HepG2 (cell line): ENCODE results near the gene INTS7. TPM values are rescaled to one million over a fixed set of nuclear protein-coding genes. Genes with fewer than 3 reads are reported as not detected.

ENCODE experiments used
- ATAC-seq: fragments of 200-7000 bp; cut with Tn5 transposase; 3 replicates; pipeline ENCODE4 v1.9.1; 2020; ENCODE audit warnings: mild to moderate bottlenecking, moderate library complexity
- BruUV-seq: library from RNA; stranded (reverse); fragments of 400-500 nt; replicated peaks from 2 replicates; lab custom pipeline; 2021; lab: Mats Ljungman, UMichigan
- CTCF ChIA-PET: fragments of 300-600 bp; formaldehyde crosslinking; extraction: SDS; loops from one replicate; lab custom pipeline; 2021; ENCODE audit warnings: low total read pairs, inconsistent platforms, low intra/inter-chr PET ratio; lab: Yijun Ruan, JAX
- POLR2A ChIA-PET: fragments of 350-600 bp; sonication (Branson Sonifier 250); formaldehyde crosslinking; loops from one replicate; lab custom pipeline; 2020; ENCODE audit warnings: antibody characterized with exemption, inconsistent platforms; lab: Yijun Ruan, JAX
- DNase-seq: peaks from one replicate; pipeline ENCODE4 v3.0.0-alpha.2; 2015; ENCODE audit warnings: low spot score
- FAIRE-seq: peaks from 3 replicates; lab custom pipeline; 2011; peaks lifted over from hg19 to GRCh38; lab: Jason Lieb, UNC
- H2AFZ ChIP-seq: one replicate; pipeline ENCODE4 v1.6.1; 2011; ENCODE audit warnings: low read length, inconsistent platforms
- H3K27ac ChIP-seq: fragments of 300-600 bp; 3 replicates; pipeline ENCODE4 v1.8.0; 2011; ENCODE audit warnings: mixed run types, mild to moderate bottlenecking, mixed read lengths, low read length, inconsistent platforms; ENCODE audit not compliant: insufficient read depth; ENCODE audit errors: extremely low read length
- H3K27me3 ChIP-seq, 2 experiments: fragments of 200-600 bp in 1 of 2; 2 replicates in 1 of 2; 3 replicates in 1 of 2; pipeline versions ENCODE4 v1.6.0 to v1.8.0; 2011; ENCODE audit warnings: low read length in 2 of 2, mild to moderate bottlenecking in 2 of 2, moderate library complexity in 2 of 2, inconsistent platforms in 1 of 2; ENCODE audit not compliant: insufficient read depth in 2 of 2, control insufficient read depth in 1 of 2
- H3K36me3 ChIP-seq, 2 experiments: fragments of 200-600 bp in 1 of 2; replicated peaks in 1 of 2; 2 replicates in 1 of 2; 3 replicates in 1 of 2; pipeline versions ENCODE4 v1.5.1 to v1.8.0; 2011; ENCODE audit warnings: low read length in 2 of 2, inconsistent platforms in 1 of 2; ENCODE audit not compliant: insufficient read depth in 2 of 2, control insufficient read depth in 1 of 2
- H3K4me1 ChIP-seq: 2 replicates; pipeline ENCODE4 v1.5.1; 2012; ENCODE audit warnings: low read length, inconsistent platforms; ENCODE audit not compliant: insufficient read depth
- H3K4me2 ChIP-seq: 2 replicates; pipeline ENCODE4 v1.6.0; 2011; ENCODE audit warnings: low read depth, low read length, inconsistent platforms
- H3K4me3 ChIP-seq, 3 experiments: fragments of 200-600 bp in 1 of 3; sonication (generic), shearing (Covaris generic) in 1 of 3; replicated peaks in 1 of 3; 2 replicates each; pipeline ENCODE4 v1.5.1; 2011 to 2016; ENCODE audit warnings: low read length in 3 of 3, inconsistent platforms in 2 of 3, low read depth in 2 of 3, mild to moderate bottlenecking in 2 of 3, control low read depth in 1 of 3, mixed read lengths in 1 of 3; ENCODE audit not compliant: insufficient read depth in 1 of 3
- H3K79me2 ChIP-seq: one replicate; pipeline ENCODE4 v1.6.1; 2011; ENCODE audit warnings: low read length, inconsistent platforms; ENCODE audit not compliant: insufficient read depth
- H3K9ac ChIP-seq: 2 replicates; pipeline ENCODE4 v1.6.0; 2011; ENCODE audit warnings: mild to moderate bottlenecking, low read depth, low read length, inconsistent platforms; ENCODE audit not compliant: insufficient read depth
- H3K9me3 ChIP-seq: 2 replicates; pipeline ENCODE4 v1.5.1; 2012; ENCODE audit warnings: mild to moderate bottlenecking, low read length
- H4K20me1 ChIP-seq: 2 replicates; pipeline ENCODE4 v1.6.0; 2011; ENCODE audit warnings: inconsistent platforms, mild to moderate bottlenecking, low read length, moderate library complexity; ENCODE audit not compliant: insufficient read depth
- CBX5 ChIP-seq: sonication (generic); formaldehyde crosslinking; IDR thresholded peaks from 2 replicates; pipeline ENCODE4 v1.4.0; 2020; ENCODE audit warnings: missing genetic modification reagents, borderline replicate concordance
- CEBPB ChIP-seq: IDR thresholded peaks from 2 replicates; pipeline ENCODE4 v1.6.1; 2011; ENCODE audit warnings: low read depth, low read length, improper control_type of control experiment, borderline replicate concordance
- FOXJ3 ChIP-seq: sonication (generic); formaldehyde crosslinking; IDR thresholded peaks from 2 replicates; pipeline ENCODE4 v1.4.0; 2020; ENCODE audit warnings: missing genetic modification reagents, mild to moderate bottlenecking, borderline replicate concordance
- JUND ChIP-seq: sonication (generic); formaldehyde crosslinking; IDR thresholded peaks from 2 replicates; pipeline ENCODE4 v1.8.0; 2022; ENCODE audit warnings: mild to moderate bottlenecking, missing genetic modification reagents
- MAFF ChIP-seq: IDR thresholded peaks from 2 replicates; pipeline ENCODE4 v1.6.1; 2011; ENCODE audit warnings: low read depth, low read length, improper control_type of control experiment
- MAFK ChIP-seq, 2 experiments: IDR thresholded peaks in 1 of 2; conservative IDR thresholded peaks in 1 of 2; 2 replicates each; pipeline ENCODE4 v1.6.1; 2011; ENCODE audit warnings: improper control_type of control experiment in 2 of 2, low read length in 2 of 2
- MYC ChIP-seq: sonication (generic); formaldehyde crosslinking; IDR thresholded peaks from 2 replicates; pipeline ENCODE4 v1.9.0; 2021; ENCODE audit warnings: missing genetic modification reagents, borderline replicate concordance
- REXO4 ChIP-seq: sonication (generic); formaldehyde crosslinking; IDR thresholded peaks from 2 replicates; pipeline ENCODE4 v1.8.0; 2022; ENCODE audit warnings: missing genetic modification reagents, mild to moderate bottlenecking, borderline replicate concordance
- RORA ChIP-seq: sonication (generic); formaldehyde crosslinking; IDR thresholded peaks from 2 replicates; pipeline ENCODE4 v1.5.0; 2020; ENCODE audit warnings: mild to moderate bottlenecking, missing genetic modification reagents, moderate library complexity
- SOX6 ChIP-seq, 2 experiments: fragments of 450-650 bp in 1 of 2; sonication (generic) in 1 of 2; formaldehyde crosslinking in 1 of 2; IDR thresholded peaks; 2 replicates each; pipeline versions ENCODE4 v1.4.0 to v1.6.1; 2017 to 2020; ENCODE audit warnings: antibody characterized with exemption in 1 of 2, mild to moderate bottlenecking in 1 of 2, missing genetic modification reagents in 1 of 2
- ZBTB20 ChIP-seq: sonication (generic); formaldehyde crosslinking; IDR thresholded peaks from 2 replicates; pipeline ENCODE4 v1.8.1; 2023; ENCODE audit warnings: missing genetic modification reagents, low read depth, mild to moderate bottlenecking, borderline replicate concordance
- ZC3H13 ChIP-seq: sonication (generic); formaldehyde crosslinking; IDR thresholded peaks from 2 replicates; pipeline ENCODE4 v1.8.1; 2023; ENCODE audit warnings: mild to moderate bottlenecking, missing genetic modification reagents, moderate library complexity
- ZNF160 ChIP-seq: sonication (generic); formaldehyde crosslinking; IDR thresholded peaks from 2 replicates; pipeline ENCODE4 v1.8.0; 2022; ENCODE audit warnings: mild to moderate bottlenecking, inconsistent platforms, missing genetic modification reagents
- ZNF382 ChIP-seq: sonication (generic); formaldehyde crosslinking; IDR thresholded peaks from 2 replicates; pipeline ENCODE4 v1.5.0; 2020; ENCODE audit warnings: missing genetic modification reagents, mild to moderate bottlenecking, borderline replicate concordance
- WGBS: methylation state at CpG from one replicate; pipeline ENCODE4 v1.1.6; 2017; ENCODE audit warnings: low lambda C conversion rate; 5-methylcytosine and 5-hydroxymethylcytosine counted together
- in situ Hi-C: cut with HindIII; loops from 2 replicates; pipeline ENCODE4 v1.10.0; 2017; ENCODE audit warnings: low pct_unique_long_range_greater_than_20kb; ENCODE audit not compliant: extremely low pct_ligation_motif_present
- intact Hi-C: fragments of 100-400 bp; cut with micrococcal nuclease; formaldehyde crosslinking; loops from one replicate; pipeline ENCODE4 v1.10.0; 2022; ENCODE audit not compliant: unreplicated experiment
- polyA plus RNA-seq, 8 experiments: library from polyadenylated mRNA; depleted of rRNA in 3 of 8; stranded (reverse) in 7 of 8; unstranded in 1 of 8; fragments of >200 nt; fragmentation: Illumina TruSeq in 4 of 8; extraction: Trizol in 4 of 8; gene quantifications; 2 replicates each; pipeline versions ENCODE4 v1.2.1 to v1.2.3, GENCODE V29; 2011 to 2016; ENCODE audit warnings: low read depth in 4 of 8, missing spikeins in 1 of 8, mixed read lengths in 1 of 8; ENCODE audit not compliant: insufficient read depth in 1 of 8
- total RNA-seq, 5 experiments: library from RNA; depleted of rRNA; stranded (reverse); fragments of >200 nt; fragmentation: Illumina TruSeq; extraction: Trizol; gene quantifications; 2 replicates each; pipeline ENCODE4 v1.2.3, GENCODE V29; 2016; ENCODE audit warnings: low read depth in 1 of 5

INTS7 gene
- total and polyA plus RNA-seq, 2 of the 13 experiments (the other 11 are each of a cell fraction or from before 2014, with no cell fraction given), result 18.3 to 22.4 TPM

- POLR2A ChIA-PET, result no interaction called here
- TF ChIP-seq SOX6 (IDR thresholded peaks at IDR 0.05) (no peak), SOX6 (CRISPR knock-in tag; IDR thresholded peaks at IDR 0.05) (no peak), RORA (CRISPR knock-in tag) (no peak), MAFK (conservative IDR thresholded peaks at IDR 0.05 in 1 of 2, IDR thresholded peaks at IDR 0.05 in 1 of 2; ENCODE audit: low read length in 2 of 2) (peak; percentile 32 to 70; a peak in 2 of 4 replicates), ZNF382 (CRISPR knock-in tag) (no peak), CBX5 (CRISPR knock-in tag) (no peak), ZBTB20 (CRISPR knock-in tag) (no peak), CEBPB (no peak), FOXJ3 (CRISPR knock-in tag) (no peak), ZNF160 (CRISPR knock-in tag) (no peak), MAFF (peak; percentile 52), JUND (CRISPR knock-in tag) (no peak), MYC (CRISPR knock-in tag) (no peak), REXO4 (CRISPR knock-in tag) (no peak), ZC3H13 (CRISPR knock-in tag) (no peak)
- TF ChIP-seq, all 625 proteins: peak for 2
- BruUV-seq, result no TSS peak
- WGBS, result 95% methylated on average over 4 of the region's 4 CpGs
- CTCF ChIA-PET, result no interaction called here
- Histone ChIP-seq H3K27me3 (no peaks in the 10 kb centered on the region), H3K36me3 (peaks cover 7 to 72% of the 10 kb centered on the region in 2 experiments), H4K20me1 (no peaks in the 10 kb centered on the region), H2AFZ (no peak overlapping the region), H3K79me2 (no peaks in the 10 kb centered on the region), H3K4me2 (no peak overlapping the region), H3K4me3 (no peak overlapping the region), H3K27ac (no peak overlapping the region), H3K9ac (no peak overlapping the region), H3K9me3 (no peaks in the 10 kb centered on the region), H3K4me1 (no peaks in the 10 kb centered on the region)
- FAIRE-seq (no peak), DNase-seq (no peak), ATAC-seq (no peak)
- in situ Hi-C loops, result no loop called here
- intact Hi-C loops, result no loop called here
Observed at GRCh38 chr1:211978596-211978995, 56.8 kb downstream of the INTS7 start.
